Stimulated activated CD8-positive, alpha-beta memory T cell treated with anti-CD3 and anti-CD28 coated beads, Interleukin-12 subunit alpha, Interleukin-12 subunit beta, amount 100 ng/mL, for 1 hour (primary cell): Measurements from ENCODE around the gene DUSP15.
A peak's percentile ranks its signal among the peaks of the same experiment; 100 is the strongest.
"Not testable (repeated sequence)": the region's sequence is repeated elsewhere in the genome, so short reads cannot be mapped to it uniquely, and the experiment has no call there.

Experiments used
- DNase-seq: peaks from one replicate; pipeline ENCODE4 v3.0.0-alpha.2; 2020; ENCODE audit warnings: low read depth

The DUSP15 gene

DNA sequence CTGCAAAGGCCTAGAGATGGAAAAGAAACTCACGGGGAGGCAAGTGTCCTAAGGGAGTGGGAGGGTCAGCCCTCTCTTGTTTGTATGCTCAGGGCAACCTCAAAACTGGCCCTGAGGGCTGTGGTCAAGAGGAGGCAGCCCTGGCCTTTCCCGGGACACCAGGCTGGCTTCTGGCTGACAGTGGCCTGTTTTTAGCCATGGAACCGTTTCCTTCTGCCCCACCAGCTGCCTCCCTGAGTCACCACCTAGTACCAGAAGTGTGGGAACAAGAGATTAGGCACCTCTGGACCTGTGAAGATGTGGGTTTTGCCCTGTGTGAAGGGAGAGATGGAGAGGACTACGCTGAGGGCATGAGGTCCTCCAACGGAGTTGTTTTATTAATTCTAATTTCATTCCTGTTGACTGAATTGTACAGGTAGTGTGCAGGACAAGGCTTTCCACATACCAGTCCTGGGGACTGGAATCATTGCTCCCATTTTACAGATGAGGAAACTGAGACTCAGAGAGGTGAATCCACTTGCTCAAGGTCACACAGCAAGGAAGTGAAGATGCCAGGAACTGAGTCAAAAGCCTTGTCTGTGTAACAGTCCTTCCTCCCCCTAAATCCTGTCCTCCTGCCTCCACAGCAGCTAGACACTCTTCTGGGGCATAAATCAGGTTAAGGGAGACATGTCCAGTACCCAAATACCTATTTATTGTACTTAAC lies 30.4 kb downstream of the DUSP15 start:
- DNase-seq = no peak

DNA sequence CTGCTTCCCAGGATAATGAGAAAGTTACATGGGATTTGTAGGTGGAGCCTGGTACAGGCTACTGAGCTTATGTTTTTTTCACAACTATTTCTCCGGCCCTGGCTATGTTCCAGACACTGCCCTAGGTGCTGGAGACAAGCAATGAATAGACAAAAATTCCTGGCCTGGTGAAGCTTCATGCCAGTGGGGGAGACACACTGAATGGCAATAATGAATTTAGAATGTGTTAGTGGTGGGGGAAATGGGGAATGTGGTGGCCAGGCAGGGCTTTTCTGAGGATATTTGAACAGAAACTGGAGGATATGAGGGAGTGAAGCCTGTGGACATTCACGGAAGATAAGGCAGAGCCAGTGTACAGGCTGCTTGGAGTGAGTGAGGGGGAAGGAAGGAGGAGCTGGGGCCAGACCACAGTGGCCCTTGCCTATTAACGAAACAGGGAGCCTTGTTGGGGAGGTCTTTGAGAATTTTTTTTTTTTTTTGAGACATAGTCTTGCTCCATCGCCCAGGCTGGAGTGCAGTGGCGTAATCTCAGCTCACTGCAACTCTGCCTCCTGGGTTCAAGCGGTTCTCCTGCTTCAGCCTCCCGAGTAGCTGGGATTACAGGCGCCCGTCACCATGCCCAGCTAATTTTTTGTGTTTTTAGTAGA lies 31.6 kb downstream of the DUSP15 start:
- no peak for DNase-seq

DNA sequence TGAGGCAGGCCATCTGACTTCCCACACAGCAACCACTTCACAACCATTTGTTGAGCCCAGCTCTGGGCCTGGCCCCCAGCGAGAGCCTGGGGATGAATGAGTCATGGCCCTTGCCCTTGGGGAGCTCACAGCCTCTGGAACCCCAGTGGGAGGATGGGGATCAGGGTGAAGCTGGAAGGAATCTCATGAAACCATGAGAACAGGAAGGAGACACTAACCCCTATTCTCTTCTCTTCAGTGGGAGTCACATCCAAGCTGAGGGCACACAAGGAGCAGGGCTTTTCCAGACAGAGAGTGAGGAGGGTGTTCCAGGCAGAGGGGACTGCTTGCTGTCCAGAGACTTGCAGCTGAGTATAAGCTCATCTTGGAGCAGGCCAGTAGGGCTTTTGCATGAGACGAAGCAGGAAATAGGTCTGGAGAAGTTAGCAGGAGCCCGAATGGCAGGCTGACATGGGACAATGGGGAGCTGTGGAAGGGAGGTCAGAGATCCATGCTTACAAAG lies 32.4 kb downstream of the DUSP15 start:
- DNase-seq = no peak

DNA sequence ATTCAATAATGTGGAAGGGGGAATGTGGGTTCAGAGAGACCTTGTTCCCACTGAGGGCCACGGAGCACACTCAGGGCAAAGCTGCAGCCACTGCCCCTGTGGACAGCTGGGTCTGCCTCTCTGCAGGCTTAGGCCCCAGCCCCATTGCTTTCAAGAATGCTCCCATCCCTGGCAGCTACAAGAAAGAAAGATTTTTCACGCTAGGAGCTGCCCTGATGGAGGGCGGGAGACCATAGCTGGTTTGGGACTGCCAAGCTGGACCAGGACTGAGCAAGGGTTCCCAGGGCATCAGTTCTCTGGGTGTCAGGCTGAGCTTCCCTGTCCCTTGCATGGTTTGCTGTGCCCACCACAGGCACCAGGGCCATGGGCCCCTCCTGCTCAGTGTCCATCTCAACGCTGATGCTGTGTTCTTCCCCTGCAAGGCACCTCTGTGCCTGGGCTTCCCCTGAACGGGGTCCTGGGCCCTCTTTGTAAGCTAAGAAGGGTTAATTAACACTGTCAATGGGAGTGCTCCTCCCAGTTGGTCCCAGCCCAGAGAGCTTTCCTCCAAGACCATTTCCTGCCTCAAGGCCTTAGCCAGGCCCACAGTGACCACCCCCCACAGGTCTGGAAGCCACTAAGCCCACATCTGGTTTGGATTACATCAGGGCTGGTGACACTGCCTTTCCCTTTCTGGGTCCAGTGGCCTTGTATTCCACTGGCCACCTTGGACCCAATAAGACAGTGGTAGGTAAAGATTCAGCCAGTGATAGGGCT lies 33.3 kb downstream of the DUSP15 start:
- DNase-seq = no peak

DNA sequence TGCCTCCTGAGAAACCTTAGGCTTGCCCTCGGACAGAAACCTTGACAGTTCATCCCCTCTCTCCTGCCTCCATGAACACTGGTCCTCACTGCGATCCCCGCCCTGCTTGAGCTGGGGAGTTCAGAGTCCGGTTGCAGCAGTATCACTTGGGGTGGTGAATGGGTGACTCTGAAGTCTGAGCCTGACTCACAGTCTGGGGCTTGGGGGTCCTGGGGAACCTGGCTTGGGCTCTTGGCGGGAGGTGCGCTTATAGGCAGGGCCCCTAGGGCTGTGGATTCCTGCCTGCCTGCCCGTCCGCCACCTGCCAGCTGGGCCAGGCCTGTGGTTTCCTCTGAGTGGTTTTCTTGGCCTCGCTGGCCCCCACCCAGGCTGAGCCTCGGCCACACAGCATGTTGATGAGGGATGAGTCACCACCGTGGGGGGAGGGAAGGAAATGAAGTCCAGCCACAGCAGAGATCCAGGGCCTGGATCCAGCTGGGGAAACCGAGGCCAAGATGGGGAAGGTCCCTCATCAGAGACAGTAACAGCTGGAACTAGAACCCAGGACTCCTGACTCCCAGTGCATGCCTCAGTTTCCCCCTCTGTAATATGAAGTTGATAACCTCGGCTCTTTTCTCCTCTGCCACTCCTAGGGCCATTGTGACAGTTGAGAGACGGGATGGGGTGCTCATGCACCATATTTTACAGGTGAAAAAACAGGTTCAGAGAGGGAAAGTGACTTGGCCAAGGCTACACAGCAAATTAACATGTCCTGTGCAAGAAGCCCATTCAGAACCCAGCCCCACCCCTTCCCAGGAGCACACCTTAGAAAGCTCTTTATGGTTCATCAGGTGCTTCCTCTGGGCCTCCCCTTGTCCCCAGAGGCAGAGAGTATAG lies 34.1 kb downstream of the DUSP15 start:
- DNase-seq = peak; percentile 10

DNA sequence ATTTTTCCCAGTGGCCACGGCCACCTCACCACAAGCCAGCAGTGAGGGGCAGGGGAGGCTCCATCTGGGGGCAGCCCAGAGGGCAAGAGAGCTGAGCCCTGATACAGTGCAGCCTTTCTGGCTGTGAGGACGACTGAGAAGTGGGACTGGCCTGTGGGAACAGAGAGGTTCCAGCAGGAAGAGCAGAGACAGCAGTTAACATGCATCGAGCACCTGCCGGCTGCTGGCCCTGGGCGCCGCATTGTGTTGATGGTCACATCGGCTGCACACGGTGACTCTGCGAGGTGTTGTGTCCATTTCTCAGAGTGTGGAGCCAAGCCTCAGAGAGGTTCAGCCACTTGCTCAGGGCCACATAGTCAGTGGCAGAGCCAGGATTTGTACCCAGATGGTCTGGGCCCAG lies 34.8 kb downstream of the DUSP15 start:
- no peak for DNase-seq

DNA sequence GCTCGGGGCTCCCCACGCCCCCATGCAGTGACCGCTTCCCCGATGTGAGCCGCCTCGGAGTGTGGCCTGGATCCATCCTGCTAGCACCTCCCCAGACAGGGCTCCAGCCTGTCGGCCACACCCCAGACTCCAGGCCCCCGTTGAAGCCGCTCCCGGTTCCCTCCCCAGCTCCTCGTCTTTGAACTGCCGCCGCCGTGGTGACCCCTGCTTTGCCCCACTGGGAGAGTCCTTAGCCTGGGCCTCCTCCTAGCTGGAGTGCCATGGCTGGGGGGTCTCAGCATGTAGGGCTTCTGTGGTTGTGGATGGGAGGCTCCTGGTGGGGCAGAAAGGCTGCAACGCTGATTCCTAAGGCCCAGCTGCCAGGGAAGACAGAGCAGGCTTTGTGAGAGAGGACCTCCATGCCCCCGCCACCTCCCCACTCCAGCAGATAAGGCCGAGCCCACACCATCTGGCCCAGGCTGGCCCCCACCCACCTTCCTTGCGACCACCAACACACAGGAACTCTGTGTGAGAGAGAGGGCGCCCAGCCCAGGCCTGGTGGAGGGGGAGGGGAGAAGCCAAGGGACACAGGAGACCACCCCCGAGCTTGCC lies 36.3 kb downstream of the DUSP15 start:
- no peak for DNase-seq

DNA sequence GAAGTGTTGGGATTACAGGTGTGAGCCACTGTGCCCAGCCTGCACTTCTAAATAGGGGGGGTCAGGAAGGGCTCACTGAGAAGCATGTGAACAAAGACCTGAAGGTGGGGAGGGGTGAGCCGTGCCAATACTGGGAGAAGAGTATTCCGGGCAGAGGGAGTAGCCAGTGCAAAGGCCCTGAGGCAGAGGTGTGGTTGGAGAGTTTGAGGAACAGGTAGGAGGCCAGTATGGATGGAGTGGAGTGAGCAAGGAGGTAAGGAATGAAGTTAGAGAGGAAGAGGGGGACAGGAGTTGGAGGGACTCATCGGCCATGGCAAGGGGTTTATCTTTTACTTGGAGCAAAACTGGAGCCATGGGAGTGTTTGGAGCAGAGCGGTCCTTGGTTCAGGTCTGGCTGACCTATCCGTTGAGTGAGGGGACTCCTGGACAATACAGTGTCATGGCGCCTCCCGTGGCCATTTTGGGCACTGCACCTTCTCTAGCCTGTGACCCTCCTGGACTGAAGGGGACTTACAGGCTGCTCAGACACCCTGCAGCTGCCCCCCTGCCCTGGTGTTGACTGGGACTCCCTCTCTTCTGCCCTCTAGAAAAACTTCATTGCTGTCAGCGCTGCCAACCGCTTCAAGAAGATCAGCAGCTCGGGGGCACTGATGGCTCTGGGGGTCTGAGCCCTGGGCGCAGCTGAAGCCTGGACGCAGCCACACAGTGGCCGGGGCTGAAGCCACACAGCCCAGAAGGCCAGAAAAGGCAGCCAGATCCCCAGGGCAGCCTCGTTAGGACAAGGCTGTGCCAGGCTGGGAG lies 37.0 kb downstream of the DUSP15 start:
- DNase-seq = peak; percentile 29

DNA sequence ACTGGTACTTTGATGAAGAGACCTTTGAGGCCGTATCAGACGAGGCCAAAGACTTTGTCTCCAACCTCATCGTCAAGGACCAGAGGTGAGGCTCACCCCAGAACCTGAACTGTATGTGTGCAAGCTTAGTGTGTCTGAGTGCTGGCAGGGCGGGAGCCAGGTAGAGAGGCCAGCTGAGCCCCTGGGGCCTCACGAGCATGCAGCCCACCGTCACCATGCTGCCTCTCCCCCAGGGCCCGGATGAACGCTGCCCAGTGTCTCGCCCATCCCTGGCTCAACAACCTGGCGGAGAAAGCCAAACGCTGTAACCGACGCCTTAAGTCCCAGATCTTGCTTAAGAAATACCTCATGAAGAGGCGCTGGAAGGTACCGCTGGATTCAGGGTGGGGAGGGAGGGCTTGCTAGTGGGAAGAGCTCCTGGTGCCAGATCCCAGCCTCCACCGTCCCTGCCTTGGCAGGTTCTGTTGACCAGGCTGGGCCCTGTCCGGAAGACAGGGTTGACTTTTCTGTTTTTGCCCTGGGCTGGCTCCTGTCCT lies 38.5 kb downstream of the DUSP15 start:
- no peak for DNase-seq

DNA sequence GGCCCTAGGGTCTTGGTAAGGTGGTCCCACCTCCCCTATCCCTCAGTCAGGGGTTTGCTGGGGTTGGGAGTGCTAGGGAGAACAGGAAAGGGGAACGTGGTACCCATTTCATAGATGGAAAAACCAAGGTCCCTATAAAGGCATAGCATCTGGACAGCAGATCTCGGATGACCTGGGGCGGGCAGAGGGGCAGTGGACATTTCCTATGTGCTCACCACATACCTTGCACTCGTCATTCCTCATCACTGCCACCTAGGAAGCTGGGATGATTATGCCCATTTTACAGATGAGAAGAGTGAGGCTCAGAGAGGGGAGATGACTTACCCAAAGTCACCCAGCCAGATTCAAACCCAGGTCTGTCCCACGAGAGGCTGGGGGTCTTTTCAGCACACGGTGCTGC lies 39.1 kb downstream of the DUSP15 start:
- no peak for DNase-seq

DNA sequence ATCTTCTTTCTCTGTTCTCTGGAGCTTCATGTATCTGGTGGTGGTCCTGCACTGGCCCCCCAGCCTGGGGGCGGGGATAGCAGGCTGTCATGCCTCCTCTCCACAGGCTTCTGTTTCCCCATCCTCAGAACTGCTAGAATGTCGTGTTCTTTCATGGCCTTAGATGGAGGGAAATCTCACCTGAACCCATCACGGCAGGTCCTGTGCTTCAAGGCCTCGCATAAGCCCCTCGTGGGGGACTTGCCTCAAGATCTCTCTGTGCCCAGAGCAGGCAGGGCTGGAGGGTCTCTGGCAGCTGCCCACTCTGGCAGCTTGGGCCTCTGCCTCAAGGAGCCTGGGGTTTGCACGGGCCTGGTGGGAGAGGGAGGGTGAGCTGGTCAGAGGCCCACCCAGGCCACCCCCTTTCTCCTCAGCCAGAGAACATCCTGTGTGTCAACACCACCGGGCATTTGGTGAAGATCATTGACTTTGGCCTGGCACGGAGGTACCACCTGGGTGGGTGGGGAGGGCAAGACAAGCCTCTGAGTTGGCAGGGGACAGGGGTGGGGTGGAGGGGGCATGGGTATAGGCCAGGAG lies 39.8 kb downstream of the DUSP15 start:
- DNase-seq = no peak

DNA sequence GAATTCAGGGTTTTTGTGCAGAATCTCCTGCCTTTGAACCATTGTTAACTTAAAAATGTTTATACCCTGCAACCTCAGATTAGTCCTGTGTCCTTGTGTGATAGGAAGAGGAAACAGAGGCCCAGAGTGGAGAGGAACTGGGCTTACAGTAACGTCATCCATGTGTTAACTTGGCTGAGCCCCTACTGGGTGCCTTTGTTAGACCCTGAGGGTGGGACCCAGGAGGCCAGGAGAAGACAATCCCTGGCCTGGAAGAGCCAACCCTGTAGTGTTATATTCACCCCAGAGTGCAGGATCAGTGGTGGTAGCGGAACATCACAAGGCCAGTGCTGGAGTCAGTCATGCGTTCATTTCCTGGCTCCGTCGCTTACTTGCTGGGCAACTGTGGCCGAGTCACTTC lies 40.6 kb downstream of the DUSP15 start:
- DNase-seq = no peak

DNA sequence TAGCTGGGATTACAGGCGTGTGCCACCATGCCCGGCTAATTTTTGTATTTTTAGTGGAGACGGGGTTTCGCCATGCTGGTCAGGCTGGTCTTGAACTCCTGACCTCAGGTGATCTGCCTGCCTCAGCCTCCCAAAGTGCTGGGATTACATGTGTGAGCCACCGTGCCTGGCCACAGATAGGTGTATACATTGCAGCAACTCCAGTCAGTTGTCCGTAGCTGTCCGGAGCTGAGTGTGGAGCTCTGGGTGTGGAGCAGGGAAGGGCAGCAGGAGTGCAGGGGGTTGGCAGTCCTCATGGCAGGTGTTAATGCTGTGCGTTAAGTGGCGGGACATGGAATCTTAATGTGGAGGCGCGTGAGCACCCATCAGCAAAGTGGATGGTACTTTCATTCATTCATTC lies 42.3 kb downstream of the DUSP15 start:
- not testable (repeated sequence) for DNase-seq

DNA sequence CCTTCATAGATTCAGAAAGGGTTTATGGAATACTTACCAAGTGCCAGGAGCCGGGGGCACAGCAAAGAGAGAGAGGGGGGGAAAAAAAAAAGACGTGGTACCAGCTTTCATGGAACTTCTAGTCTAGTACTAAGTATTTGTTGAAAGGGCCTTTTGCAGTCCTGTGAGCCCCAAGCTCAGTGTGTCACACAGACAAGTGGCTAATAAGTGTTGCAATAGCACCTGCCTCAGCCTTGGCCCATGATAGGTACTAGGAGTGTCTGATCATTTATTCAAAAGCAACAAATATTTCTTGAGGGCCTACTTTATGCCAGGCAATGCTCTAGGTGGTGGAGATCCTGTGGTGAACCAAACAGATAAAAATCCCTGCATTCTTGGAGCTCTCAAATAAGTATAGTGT lies 43.3 kb downstream of the DUSP15 start:
- DNase-seq = no peak

DNA sequence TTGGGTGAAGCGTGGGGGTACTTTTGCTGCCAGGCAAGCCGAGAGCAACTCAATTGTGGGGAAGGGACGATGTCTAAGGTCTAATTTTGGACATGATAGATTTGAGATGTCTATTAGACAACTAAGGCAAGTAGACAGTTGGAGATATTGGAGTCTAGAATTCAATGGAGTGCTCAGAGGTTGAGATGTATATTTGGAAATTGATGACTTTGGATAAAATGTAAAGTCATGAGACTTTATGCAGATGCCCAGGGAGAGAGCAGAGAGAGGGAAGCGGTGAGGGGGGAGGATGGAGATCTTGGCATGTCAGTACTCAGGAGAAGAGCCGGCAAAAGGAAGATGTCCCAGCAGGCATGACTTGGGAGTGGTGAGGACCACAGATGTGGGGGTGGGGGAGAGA lies 44.3 kb downstream of the DUSP15 start:
- DNase-seq = no peak

DNA sequence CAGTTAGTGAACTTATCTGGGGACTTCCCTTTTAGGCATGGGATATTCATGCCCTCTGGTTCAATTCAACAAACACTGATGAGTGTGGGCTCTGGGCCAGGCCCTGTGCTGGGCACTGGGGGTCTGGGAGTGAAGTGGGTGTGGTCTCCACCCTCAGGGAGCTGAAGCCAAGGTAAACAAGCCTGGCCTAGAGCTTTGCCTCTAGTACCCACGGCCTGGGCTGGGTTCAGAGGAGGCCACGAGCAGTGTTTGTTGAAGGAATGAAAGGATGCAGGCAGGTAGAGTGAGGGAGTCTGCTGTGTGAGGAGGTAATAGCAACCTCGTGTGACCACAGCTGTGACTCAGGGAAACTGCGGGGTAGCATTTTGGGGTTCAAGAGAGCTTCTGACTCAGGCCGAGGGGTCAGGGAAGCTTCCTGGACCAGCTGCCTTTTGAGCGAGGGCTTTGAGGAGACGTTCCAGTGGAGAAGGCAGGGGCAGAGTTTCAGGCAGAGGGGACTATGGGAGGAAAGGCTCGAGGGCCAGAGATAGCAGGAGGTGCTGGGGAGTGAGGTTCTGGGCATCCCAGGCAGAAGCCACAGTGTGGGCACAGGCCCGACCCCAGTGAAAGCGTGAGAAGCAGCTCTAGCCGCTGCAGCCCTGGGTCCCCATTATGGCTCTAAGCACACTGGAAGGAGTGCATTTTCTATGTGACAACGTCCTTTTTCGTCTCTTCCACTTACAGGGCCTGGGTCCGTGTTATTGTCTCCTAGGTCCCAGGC lies 45.6 kb downstream of the DUSP15 start:
- DNase-seq = no peak

DNA sequence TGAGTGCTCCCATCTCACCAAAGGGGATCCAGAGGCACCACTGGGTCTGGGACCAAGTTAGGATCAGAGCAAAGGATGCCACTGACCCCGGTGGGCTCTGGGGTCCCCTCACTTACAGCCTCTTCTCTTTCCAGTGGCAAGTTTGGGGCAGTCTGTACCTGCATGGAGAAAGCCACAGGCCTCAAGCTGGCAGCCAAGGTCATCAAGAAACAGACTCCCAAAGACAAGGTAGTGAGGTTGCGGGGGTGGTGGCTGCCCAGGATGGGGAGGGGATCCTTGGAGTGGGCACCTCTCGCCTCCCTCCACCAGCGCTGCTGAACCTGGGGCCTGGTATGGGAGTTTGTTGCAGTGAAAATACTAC lies 46.2 kb downstream of the DUSP15 start:
- no peak for DNase-seq

DNA sequence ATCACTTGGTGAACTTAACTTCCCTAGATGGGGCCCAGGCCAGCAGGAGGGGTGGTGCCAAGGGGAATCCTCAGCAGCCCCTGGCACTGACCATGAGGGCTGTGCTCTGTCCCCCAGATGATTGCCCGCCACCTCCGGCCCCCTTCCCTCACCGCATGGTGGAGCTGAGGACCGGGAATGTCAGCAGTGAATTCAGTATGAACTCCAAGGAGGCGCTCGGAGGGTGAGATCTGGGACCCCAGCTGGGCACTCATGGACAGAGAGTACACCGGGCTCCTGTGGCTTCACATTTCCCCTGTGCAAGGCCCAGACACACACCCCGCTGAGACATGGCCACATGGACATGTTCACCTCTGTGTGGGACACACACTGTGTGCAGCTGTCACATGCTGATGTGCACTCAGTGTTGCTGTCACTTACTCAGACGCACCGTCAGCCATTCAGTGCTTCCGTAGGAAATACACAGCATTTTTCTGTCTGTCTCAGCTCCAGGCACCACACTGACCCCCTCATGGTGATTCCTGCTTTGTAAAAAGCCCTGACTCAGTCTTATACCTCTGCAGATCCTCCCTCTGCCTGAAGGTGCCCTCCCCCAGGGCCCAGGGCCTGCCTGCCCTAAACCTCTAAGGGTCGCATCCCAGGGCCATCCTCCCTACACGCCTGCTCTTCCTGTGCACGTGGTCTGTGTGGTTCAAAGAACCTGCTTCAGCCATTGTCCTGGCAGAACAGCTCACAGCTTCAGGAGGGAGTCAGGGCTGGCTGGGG lies 46.8 kb downstream of the DUSP15 start:
- DNase-seq = no peak
